Measurements from ENCODE around the gene CRACDL. TPM values are rescaled to one million over a fixed set of nuclear protein-coding genes. Genes with fewer than 3 reads are reported as not detected.

CRACDL gene
- total and polyA plus RNA-seq, 2 of the 13 experiments (the other 11 are each of a cell fraction or from before 2014, with no cell fraction given): 0.15 to 0.26 TPM

GRCh38 chr2:98952966-98953365, 16.9 kb upstream of the CRACDL start (continued):
- no peak for TF ChIP-seq ZNF672 (CRISPR knock-in tag; IDR thresholded peaks at IDR 0.05)
- TF ChIP-seq ZMAT3 (CRISPR knock-in tag; conservative IDR thresholded peaks at IDR 0.05): no peak
- TF ChIP-seq, protein P1, sequence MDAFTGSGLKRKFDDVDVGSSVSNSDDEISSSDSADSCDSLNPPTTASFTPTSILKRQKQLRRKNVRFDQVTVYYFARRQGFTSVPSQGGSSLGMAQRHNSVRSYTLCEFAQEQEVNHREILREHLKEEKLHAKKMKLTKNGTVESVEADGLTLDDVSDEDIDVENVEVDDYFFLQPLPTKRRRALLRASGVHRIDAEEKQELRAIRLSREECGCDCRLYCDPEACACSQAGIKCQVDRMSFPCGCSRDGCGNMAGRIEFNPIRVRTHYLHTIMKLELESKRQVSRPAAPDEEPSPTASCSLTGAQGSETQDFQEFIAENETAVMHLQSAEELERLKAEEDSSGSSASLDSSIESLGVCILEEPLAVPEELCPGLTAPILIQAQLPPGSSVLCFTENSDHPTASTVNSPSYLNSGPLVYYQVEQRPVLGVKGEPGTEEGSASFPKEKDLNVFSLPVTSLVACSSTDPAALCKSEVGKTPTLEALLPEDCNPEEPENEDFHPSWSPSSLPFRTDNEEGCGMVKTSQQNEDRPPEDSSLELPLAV (CRISPR knock-in tag; conservative IDR thresholded peaks at IDR 0.05; ENCODE audit: low read depth): no peak

GRCh38 chr2:98948956-98949739, 13.1 kb upstream of the CRACDL start:
- Histone ChIP-seq H3K9me3 (ENCODE audit: low read length) (no peaks in the 10 kb centered on the region), H2AFZ (ENCODE audit: low read length) (no peak overlapping the region), H3K4me2 (ENCODE audit: low read depth, low read length) (no peak overlapping the region), H3K36me3 (replicated peaks in 1 of 2; ENCODE audit: control insufficient read depth in 1 of 2, insufficient read depth in 2 of 2, low read length in 2 of 2) (no peaks in the 10 kb centered on the region), H3K79me2 (ENCODE audit: insufficient read depth, low read length) (no peaks in the 10 kb centered on the region), H3K27ac (ENCODE audit: extremely low read length, insufficient read depth, low read length) (no peak overlapping the region), H4K20me1 (ENCODE audit: insufficient read depth, low read length) (no peaks in the 10 kb centered on the region), H3K4me1 (ENCODE audit: insufficient read depth, low read length) (no peaks in the 10 kb centered on the region), H3K9ac (ENCODE audit: insufficient read depth, low read depth, low read length) (no peak overlapping the region), H3K27me3 (ENCODE audit: control insufficient read depth in 1 of 2, insufficient read depth in 2 of 2, low read length in 2 of 2) (peaks cover 4 to 27% of the 10 kb centered on the region in 2 experiments; a peak in 3 of 5 replicates), H3K4me3 (replicated peaks in 1 of 3; ENCODE audit: insufficient read depth in 1 of 3, low read depth in 2 of 3, low read length in 3 of 3) (no peak overlapping the region)
- POLR2A ChIA-PET: no interaction called here
- TF ChIP-seq ZNF556 (CRISPR knock-in tag; IDR thresholded peaks at IDR 0.05; ENCODE audit: borderline replicate concordance) (no peak), ZNF10 (CRISPR knock-in tag; IDR thresholded peaks at IDR 0.05; ENCODE audit: borderline replicate concordance, low read depth) (no peak), PTBP1 (IDR thresholded peaks at IDR 0.05; ENCODE audit: low read depth, low read length, poor library complexity, severe bottlenecking) (no peak)
- CTCF ChIA-PET (ENCODE audit: low intra/inter-chr PET ratio, low total read pairs): no interaction called here
- in situ Hi-C loops (cut with HindIII; ENCODE audit: extremely low pct_ligation_motif_present, low pct_unique_long_range_greater_than_20kb) (no loop called here), intact Hi-C loops (cut with micrococcal nuclease; ENCODE audit: unreplicated experiment) (loop anchor here (5.0 to 10.0 kb wide), 2 partner anchors 116 to 1348 kb away; no protein-coding TSS in a partner anchor)
- ATAC-seq: no peak
- no peak for DNase-seq (ENCODE audit: low spot score)
- 27% methylated on average over 5 of the region's 5 CpGs for WGBS (ENCODE audit: low lambda C conversion rate)
- BruUV-seq (replicated peaks): no TSS peak
- FAIRE-seq: no peak
